Measurements from ENCODE around the gene EIF3J.
"Not testable (repeated sequence)": the region's sequence is repeated elsewhere in the genome, so short reads cannot be mapped to it uniquely, and the experiment has no call there.

Gene EIF3J

DNA sequence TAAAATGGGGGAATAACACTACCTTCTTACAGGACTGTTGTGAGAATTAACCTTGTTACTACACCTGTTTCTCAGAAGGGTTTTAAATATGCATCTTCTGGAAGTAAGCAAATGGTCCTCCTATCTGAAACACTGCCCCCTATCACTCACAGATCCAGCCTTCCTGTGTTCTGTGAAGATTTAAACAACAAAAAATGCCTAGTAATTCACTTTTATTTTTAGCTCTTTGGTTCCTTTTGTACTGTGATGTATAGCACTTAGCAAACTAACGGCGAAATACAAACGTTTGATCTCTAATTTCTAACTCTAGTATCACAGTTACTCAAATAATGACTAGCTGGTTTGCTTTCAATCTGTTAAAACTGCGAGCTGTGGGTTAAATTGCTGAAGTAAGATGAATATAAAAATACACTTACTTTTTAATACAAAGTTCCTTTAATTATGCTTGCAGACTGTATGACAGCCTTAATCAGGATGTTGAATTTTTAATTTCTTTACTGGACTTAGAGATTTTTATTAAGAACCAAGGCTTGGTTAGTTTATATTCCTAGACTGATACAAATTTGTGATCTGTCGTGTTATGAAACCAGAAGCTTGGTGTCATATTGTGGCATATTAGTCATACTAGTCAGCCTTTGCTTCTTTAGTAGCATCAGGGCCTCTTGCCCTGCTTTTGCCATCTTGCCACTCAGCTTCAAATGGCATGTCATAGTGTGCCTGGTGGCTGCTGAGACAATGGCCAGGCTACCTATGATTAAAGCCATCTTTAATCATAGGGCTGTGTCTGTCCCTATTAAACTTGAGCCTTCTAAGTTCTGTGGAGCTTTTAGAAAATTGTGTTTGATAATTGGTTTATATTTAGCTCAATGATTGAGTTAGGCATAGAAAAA is 9.2 kb downstream of the EIF3J start:
- Histone ChIP-seq H3K9ac (ENCODE audit: low read length) (no peak overlapping the region), H3K4me3 (ENCODE audit: low read length) (no peak overlapping the region), H3K27me3 (ENCODE audit: control insufficient read depth, insufficient read depth, low read length) (no peaks in the 10 kb centered on the region), H3K27ac (ENCODE audit: low read depth, low read length) (no peak overlapping the region), H3K4me1 (ENCODE audit: control insufficient read depth, insufficient read depth, low read length) (peaks cover 20% of the 10 kb centered on the region), H3K36me3 (ENCODE audit: control insufficient read depth, insufficient read depth, low read length) (no peaks in the 10 kb centered on the region)

- not testable (repeated sequence) for H3K27ac ChIP-seq (ENCODE audit: low read depth, low read length); H3K4me3 ChIP-seq (ENCODE audit: low read length); H3K4me1 ChIP-seq (ENCODE audit: control insufficient read depth, insufficient read depth, low read length)
These were observed 12.2 kb downstream of the EIF3J start for GRCh38 chr15:44549152-44549551.

DNA sequence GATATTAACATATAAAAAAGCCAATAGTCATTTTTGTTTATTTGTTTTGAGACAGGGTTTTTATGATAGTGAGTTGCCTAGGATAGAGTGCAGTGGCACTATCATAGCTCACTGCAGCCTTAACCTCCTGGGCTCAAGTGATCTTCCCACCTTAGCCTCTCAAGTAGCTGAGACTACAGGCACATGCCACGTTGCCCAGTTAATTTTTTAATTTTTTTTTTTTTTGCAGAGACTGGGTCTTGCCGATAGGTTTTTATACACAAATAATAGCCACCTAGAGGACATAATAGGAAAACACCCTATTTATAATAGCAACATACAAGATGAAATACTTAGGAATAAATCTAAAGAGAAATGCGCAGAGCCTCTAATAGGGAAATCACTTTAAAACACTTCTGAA is 13.3 kb downstream of the EIF3J start:
- no peak overlapping the region for H3K27ac ChIP-seq (ENCODE audit: low read depth, low read length)
- no peaks in the 10 kb centered on the region for H3K27me3 ChIP-seq (ENCODE audit: control insufficient read depth, insufficient read depth, low read length)
- H3K4me3 ChIP-seq (ENCODE audit: low read length), result no peak overlapping the region
- peaks cover 14% of the 10 kb centered on the region for H3K36me3 ChIP-seq (ENCODE audit: control insufficient read depth, insufficient read depth, low read length)
- H3K9ac ChIP-seq (ENCODE audit: low read length), result no peak overlapping the region
- peaks cover 3% of the 10 kb centered on the region for H3K4me1 ChIP-seq (ENCODE audit: control insufficient read depth, insufficient read depth, low read length)

More at GRCh38 chr15:44549152-44549551, 12.2 kb downstream of the EIF3J start:
- H3K36me3 ChIP-seq (ENCODE audit: control insufficient read depth, insufficient read depth, low read length); H3K9ac ChIP-seq (ENCODE audit: low read length); H3K27me3 ChIP-seq (ENCODE audit: control insufficient read depth, insufficient read depth, low read length): not testable (repeated sequence)

DNA sequence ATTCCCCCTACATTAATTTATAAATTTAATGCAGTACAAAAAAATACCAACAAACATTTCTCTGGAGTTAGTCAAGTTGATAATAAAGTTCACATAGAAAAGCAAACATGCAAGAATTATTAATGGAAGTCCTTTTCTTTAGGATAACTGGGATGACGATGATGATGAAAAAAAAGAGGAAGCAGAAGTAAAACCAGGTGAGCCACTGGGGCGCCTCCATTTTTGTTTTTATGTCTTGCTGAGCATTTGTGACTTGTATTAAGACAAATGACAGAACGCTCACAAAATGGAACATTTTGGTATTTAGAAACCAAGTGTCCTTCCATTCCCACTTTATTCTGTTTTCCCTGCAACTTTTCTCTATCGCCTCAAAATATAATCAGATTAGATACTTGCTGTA is 13.8 kb downstream of the EIF3J start:
- H3K27me3 ChIP-seq (ENCODE audit: control insufficient read depth, insufficient read depth, low read length), result no peaks in the 10 kb centered on the region
- H3K36me3 ChIP-seq (ENCODE audit: control insufficient read depth, insufficient read depth, low read length), result peaks cover 18% of the 10 kb centered on the region
- H3K4me1 ChIP-seq (ENCODE audit: control insufficient read depth, insufficient read depth, low read length), result peaks cover 3% of the 10 kb centered on the region
- no peak overlapping the region for H3K9ac ChIP-seq (ENCODE audit: low read length)
- H3K27ac ChIP-seq (ENCODE audit: low read depth, low read length), result no peak overlapping the region
- H3K4me3 ChIP-seq (ENCODE audit: low read length), result no peak overlapping the region

GRCh38 chr15:44554934-44555723 is 18.2 kb downstream of the EIF3J start:
- Histone ChIP-seq H3K4me3 (ENCODE audit: low read length) (no peak overlapping the region), H3K4me1 (ENCODE audit: control insufficient read depth, insufficient read depth, low read length) (no peaks in the 10 kb centered on the region), H3K9ac (ENCODE audit: low read length) (no peak overlapping the region), H3K36me3 (ENCODE audit: control insufficient read depth, insufficient read depth, low read length) (peaks cover 25% of the 10 kb centered on the region), H3K27ac (ENCODE audit: low read depth, low read length) (no peak overlapping the region), H3K27me3 (ENCODE audit: control insufficient read depth, insufficient read depth, low read length) (no peaks in the 10 kb centered on the region)

GRCh38 chr15:44560926-44561325 is 24.0 kb downstream of the EIF3J start:
- H3K36me3 ChIP-seq (ENCODE audit: control insufficient read depth, insufficient read depth, low read length), result peaks cover 33% of the 10 kb centered on the region
- H3K27me3 ChIP-seq (ENCODE audit: control insufficient read depth, insufficient read depth, low read length); H3K4me3 ChIP-seq (ENCODE audit: low read length); H3K9ac ChIP-seq (ENCODE audit: low read length); H3K4me1 ChIP-seq (ENCODE audit: control insufficient read depth, insufficient read depth, low read length); H3K27ac ChIP-seq (ENCODE audit: low read depth, low read length): not testable (repeated sequence)

DNA sequence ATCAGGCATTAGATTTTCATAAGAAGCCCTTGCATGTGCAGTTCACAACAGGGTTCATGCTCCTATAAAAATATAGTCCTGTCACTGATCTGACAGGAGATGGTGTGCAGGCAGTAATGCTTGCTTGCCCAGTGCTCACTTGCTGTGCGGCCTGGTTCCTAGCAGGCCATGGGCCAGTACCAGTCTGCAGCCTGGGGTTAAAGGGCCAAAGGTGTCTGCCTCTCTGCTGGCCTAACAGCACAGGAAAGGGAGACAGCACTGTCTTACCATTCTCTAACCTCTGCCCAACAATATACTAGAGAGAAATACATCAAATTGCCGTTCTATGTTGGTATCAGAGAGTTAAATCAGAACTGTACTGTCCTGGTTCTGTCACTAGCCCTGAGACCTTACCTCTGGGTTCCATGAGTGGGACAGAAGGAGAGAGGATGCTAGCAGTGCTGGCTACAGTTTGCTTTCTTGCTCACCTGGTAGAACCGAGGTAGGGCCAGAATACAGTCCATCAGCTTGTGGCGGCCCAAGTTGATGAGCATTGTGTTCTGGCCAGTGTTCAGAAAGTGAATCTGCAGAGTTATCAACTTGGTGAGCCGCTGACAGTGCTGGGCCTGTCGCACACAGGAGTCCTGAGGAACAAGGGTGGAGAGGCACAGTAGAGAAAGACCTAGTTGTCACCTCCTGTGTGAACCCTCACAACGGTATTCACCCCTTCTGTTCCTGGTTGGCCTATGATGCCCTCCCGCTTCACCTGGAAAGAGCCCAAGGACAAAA is 28.6 kb downstream of the EIF3J start:
- H3K36me3 ChIP-seq (ENCODE audit: control insufficient read depth, insufficient read depth, low read length), result peaks cover 40% of the 10 kb centered on the region
- no peaks in the 10 kb centered on the region for H3K27me3 ChIP-seq (ENCODE audit: control insufficient read depth, insufficient read depth, low read length)
- no peaks in the 10 kb centered on the region for H3K4me1 ChIP-seq (ENCODE audit: control insufficient read depth, insufficient read depth, low read length)
- H3K27ac ChIP-seq (ENCODE audit: low read depth, low read length), result no peak overlapping the region
- no peak overlapping the region for H3K4me3 ChIP-seq (ENCODE audit: low read length)
- H3K9ac ChIP-seq (ENCODE audit: low read length), result no peak overlapping the region

- Histone ChIP-seq H3K27me3 (ENCODE audit: control insufficient read depth, insufficient read depth, low read length) (no peaks in the 10 kb centered on the region), H3K36me3 (ENCODE audit: control insufficient read depth, insufficient read depth, low read length) (peaks cover 37% of the 10 kb centered on the region), H3K9ac (ENCODE audit: low read length) (no peak overlapping the region), H3K4me1 (ENCODE audit: control insufficient read depth, insufficient read depth, low read length) (no peaks in the 10 kb centered on the region), H3K27ac (ENCODE audit: low read depth, low read length) (no peak overlapping the region), H3K4me3 (ENCODE audit: low read length) (no peak overlapping the region)
These were observed 29.2 kb downstream of the EIF3J start for GRCh38 chr15:44566155-44566540.

DNA sequence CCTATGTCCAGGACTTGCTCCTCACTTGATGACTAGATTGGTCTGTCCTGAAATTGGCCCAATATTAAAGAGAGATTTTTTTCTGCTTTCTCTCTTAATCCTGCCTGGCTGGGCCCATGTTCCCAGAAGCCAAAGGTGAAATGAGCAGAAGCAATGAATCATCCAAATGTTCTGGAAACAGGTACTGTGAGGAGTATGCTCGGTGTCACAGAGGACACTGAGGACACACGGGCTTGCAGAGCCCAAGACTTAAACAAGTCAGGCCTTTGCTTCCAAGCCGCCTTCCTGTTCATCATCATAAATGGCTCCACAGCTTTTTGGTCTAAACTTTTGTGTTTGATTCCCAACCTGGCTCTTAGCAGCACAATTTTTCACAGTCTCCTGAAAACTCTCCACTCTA is 31.4 kb downstream of the EIF3J start:
- Histone ChIP-seq H3K27ac (ENCODE audit: low read depth, low read length) (no peak overlapping the region), H3K36me3 (ENCODE audit: control insufficient read depth, insufficient read depth, low read length) (peaks cover 31% of the 10 kb centered on the region), H3K4me1 (ENCODE audit: control insufficient read depth, insufficient read depth, low read length) (no peaks in the 10 kb centered on the region), H3K9ac (ENCODE audit: low read length) (no peak overlapping the region), H3K27me3 (ENCODE audit: control insufficient read depth, insufficient read depth, low read length) (no peaks in the 10 kb centered on the region), H3K4me3 (ENCODE audit: low read length) (no peak overlapping the region)

DNA sequence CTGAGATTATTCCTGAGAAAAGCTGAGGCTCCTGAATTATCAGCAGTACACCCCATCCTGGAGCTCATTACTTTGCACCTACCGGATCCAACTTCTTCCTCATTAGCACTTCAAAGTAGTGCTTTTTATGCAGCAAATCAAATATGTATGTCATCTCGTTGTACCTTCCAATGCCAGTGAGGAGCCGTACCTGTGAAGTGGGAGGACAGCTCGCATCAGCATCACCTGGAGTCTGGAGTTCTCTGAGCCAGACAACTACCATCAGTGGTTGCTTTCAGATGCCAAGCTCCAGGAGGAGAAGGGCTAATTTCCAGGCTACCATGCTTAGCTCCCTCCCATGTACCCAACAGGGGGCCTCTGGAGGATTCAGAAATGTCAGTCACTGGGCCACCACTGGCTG is 32.4 kb downstream of the EIF3J start:
- no peak overlapping the region for H3K27ac ChIP-seq (ENCODE audit: low read depth, low read length)
- no peak overlapping the region for H3K4me3 ChIP-seq (ENCODE audit: low read length)
- no peaks in the 10 kb centered on the region for H3K27me3 ChIP-seq (ENCODE audit: control insufficient read depth, insufficient read depth, low read length)
- no peaks in the 10 kb centered on the region for H3K4me1 ChIP-seq (ENCODE audit: control insufficient read depth, insufficient read depth, low read length)
- H3K9ac ChIP-seq (ENCODE audit: low read length), result no peak overlapping the region
- H3K36me3 ChIP-seq (ENCODE audit: control insufficient read depth, insufficient read depth, low read length), result peaks cover 29% of the 10 kb centered on the region

DNA sequence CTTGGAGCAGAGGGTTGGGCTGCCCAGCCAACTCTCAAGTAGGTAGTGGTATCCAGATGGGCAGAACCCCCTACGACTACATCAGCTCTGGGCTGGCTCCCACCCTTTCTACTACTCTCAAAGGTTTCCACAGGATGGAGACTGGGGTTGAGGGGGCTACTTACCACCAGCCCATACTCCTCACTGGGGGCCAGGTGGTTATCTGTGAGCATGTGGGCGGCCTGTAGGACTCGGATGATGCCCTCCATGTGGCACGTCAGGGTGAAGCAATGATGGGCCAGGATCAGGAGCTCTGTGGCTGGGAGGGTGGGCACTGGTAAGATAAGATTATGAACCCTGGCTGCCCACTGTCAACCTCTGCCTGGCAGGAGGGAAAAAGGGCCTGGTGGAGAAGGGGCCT is 33.4 kb downstream of the EIF3J start:
- H3K27ac ChIP-seq (ENCODE audit: low read depth, low read length), result no peak overlapping the region
- no peak overlapping the region for H3K4me3 ChIP-seq (ENCODE audit: low read length)
- H3K4me1 ChIP-seq (ENCODE audit: control insufficient read depth, insufficient read depth, low read length), result no peaks in the 10 kb centered on the region
- H3K27me3 ChIP-seq (ENCODE audit: control insufficient read depth, insufficient read depth, low read length), result no peaks in the 10 kb centered on the region
- no peak overlapping the region for H3K9ac ChIP-seq (ENCODE audit: low read length)
- H3K36me3 ChIP-seq (ENCODE audit: control insufficient read depth, insufficient read depth, low read length), result peaks cover 27% of the 10 kb centered on the region

DNA sequence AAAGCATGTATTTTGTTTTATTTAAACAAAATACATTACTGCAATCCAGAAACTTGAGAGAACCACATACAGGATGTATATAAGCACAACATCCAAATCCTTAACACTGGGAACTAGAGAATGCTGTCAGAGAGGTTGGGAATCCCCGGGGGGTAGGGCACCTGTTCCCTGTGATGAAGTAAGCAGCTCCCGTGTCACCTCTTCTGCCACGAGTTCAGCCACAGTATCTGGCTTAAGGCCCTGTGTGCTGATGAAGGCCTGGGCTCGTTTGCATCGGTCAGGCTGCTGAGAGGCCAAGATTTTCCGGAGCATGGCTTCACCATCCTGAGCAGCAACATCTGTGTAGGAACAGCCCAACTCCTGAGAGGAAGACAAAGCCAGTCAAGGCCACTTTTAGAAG is 36.4 kb downstream of the EIF3J start:
- Histone ChIP-seq H3K9ac (ENCODE audit: low read length) (no peak overlapping the region), H3K36me3 (ENCODE audit: control insufficient read depth, insufficient read depth, low read length) (peaks cover 11% of the 10 kb centered on the region), H3K27ac (ENCODE audit: low read depth, low read length) (no peak overlapping the region), H3K4me1 (ENCODE audit: control insufficient read depth, insufficient read depth, low read length) (no peaks in the 10 kb centered on the region), H3K27me3 (ENCODE audit: control insufficient read depth, insufficient read depth, low read length) (no peaks in the 10 kb centered on the region), H3K4me3 (ENCODE audit: low read length) (no peak overlapping the region)
